Dendritic cell treated with granulocyte-macrophage colony-stimulating factor and Interleukin-4, amounts not matched to agents 40 ng/mL and 50 ng/mL, for 4 days (primary cell): ENCODE results near the gene TEX10.
"Not testable (repeated sequence)": the region's sequence is repeated elsewhere in the genome, so short reads cannot be mapped to it uniquely, and the experiment has no call there.

ENCODE experiments used
- H3K27ac Mint-ChIP-seq: one replicate; pipeline ENCODE4 v1.8.0; 2022; ENCODE audit warnings: mild to moderate bottlenecking, mixed read lengths
- H3K27me3 Mint-ChIP-seq: one replicate; pipeline ENCODE4 v1.8.0; 2022; ENCODE audit warnings: mild to moderate bottlenecking, mixed read lengths
- H3K36me3 Mint-ChIP-seq: one replicate; pipeline ENCODE4 v1.8.0; 2022; ENCODE audit warnings: low read depth, mixed read lengths
- H3K4me1 Mint-ChIP-seq: one replicate; pipeline ENCODE4 v1.8.0; 2022; ENCODE audit warnings: low read depth, mixed read lengths
- H3K4me3 Mint-ChIP-seq: one replicate; pipeline ENCODE4 v1.8.0; 2022; ENCODE audit warnings: mild to moderate bottlenecking, moderate library complexity, mixed read lengths
- H3K9me3 Mint-ChIP-seq: one replicate; pipeline ENCODE4 v1.8.0; 2022; ENCODE audit warnings: mixed read lengths
- intact Hi-C: fragments of 100-400 bp; cut with micrococcal nuclease; formaldehyde crosslinking; loops from one replicate; pipeline ENCODE4 v1.15.0; 2022

The TEX10 gene

DNA sequence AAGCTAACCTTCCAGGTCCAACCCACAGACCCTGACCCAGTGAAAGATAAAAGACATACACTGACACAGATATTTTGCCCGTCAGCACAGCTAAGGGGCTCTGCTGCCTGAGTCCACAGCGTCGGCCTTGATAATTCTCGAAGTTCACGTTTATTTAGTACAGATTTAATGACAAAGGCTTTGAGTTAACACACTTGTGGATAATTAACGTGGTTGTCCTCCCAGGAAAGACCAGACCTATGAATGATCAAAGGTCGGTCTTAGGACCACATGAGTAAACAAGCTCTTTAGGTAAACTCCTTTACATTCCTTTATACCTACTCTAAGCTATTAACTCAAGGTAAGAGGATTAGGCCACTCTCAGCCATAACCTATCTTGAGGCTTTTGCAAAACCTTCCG lies 11.3 kb upstream of the TEX10 start:
- intact Hi-C loops = no loop called here
- H3K4me1 Mint-ChIP-seq = no peaks in the 10 kb centered on the region
- H3K27me3 Mint-ChIP-seq = no peaks in the 10 kb centered on the region
- no peak overlapping the region for H3K27ac Mint-ChIP-seq
- H3K9me3 Mint-ChIP-seq = peaks cover 50% of the 10 kb centered on the region
- no peak overlapping the region for H3K4me3 Mint-ChIP-seq
- no peaks in the 10 kb centered on the region for H3K36me3 Mint-ChIP-seq

- H3K4me3 Mint-ChIP-seq = no peak overlapping the region
- peaks cover 14% of the 10 kb centered on the region for H3K9me3 Mint-ChIP-seq
- intact Hi-C loops = loop anchor here (10.0 kb wide), 1 partner anchor 264 kb away; the partner anchor contains the start of genes ERP44 and INVS
- no peaks in the 10 kb centered on the region for H3K27me3 Mint-ChIP-seq
- peaks cover 2% of the 10 kb centered on the region for H3K4me1 Mint-ChIP-seq
- H3K27ac Mint-ChIP-seq = no peak overlapping the region
- H3K36me3 Mint-ChIP-seq = no peaks in the 10 kb centered on the region
Measured at GRCh38 chr9:100359057-100359456, 6.3 kb upstream of the TEX10 start.

DNA sequence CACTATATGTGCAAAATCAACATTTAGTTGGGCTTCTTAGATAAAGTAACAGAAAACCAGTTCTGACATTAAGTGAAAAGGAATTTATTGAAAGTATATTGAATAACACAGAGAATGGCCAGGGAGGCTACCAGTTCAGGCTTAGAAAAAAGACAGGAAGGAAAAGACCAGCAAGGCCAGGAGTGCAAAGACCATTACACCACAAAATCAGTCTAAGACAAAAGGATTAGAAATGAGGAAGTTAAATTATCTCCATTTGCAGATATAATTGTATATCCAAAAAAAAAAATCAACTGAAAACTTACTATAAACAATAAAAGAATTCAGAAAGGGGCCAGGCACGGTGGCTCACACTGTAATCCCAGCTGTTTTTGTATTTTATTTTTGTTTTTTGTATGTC lies 4.8 kb upstream of the TEX10 start:
- H3K4me3 Mint-ChIP-seq = no peak overlapping the region
- H3K27ac Mint-ChIP-seq = no peak overlapping the region
- intact Hi-C loops = loop anchor here (10.0 kb wide), 1 partner anchor 263 kb away; the partner anchor contains the start of genes ERP44 and INVS
- H3K27me3 Mint-ChIP-seq = no peaks in the 10 kb centered on the region
- H3K9me3 Mint-ChIP-seq = no peaks in the 10 kb centered on the region
- peaks cover 4% of the 10 kb centered on the region for H3K36me3 Mint-ChIP-seq
- H3K4me1 Mint-ChIP-seq = peaks cover 13% of the 10 kb centered on the region

DNA sequence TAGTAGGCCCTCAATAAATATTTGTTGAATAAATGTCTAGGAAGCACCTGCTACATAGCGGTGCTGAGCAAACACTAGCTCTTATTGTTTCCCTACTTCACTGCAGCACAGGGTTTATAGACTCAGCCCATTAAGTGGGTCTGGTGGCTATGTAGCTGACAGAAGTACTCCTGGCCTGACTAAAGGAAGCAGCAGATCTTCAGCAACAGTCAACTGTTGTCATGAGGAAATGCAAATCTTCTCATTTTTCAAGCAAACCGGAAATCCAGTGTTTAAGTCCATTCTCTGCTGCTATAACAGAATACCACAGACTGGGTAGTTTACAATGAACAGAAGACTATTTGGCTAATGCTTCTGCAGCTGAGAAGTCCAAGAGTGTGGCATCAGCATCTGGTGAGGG lies 2.8 kb upstream of the TEX10 start:
- H3K36me3 Mint-ChIP-seq = peaks cover 12% of the 10 kb centered on the region
- H3K4me3 Mint-ChIP-seq = no peak overlapping the region
- peaks cover 24% of the 10 kb centered on the region for H3K4me1 Mint-ChIP-seq
- H3K27me3 Mint-ChIP-seq = no peaks in the 10 kb centered on the region
- H3K9me3 Mint-ChIP-seq = no peaks in the 10 kb centered on the region
- H3K27ac Mint-ChIP-seq = no peak overlapping the region
- intact Hi-C loops = loop anchor here (10.0 kb wide), 1 partner anchor 261 kb away; the partner anchor contains the start of genes ERP44 and INVS

GRCh38 chr9:100354121-100354800 lies 1.5 kb upstream of the TEX10 start:
- no peaks in the 10 kb centered on the region for H3K27me3 Mint-ChIP-seq
- H3K4me3 Mint-ChIP-seq = no peak overlapping the region
- peaks cover 35% of the 10 kb centered on the region for H3K4me1 Mint-ChIP-seq
- intact Hi-C loops = loop anchor here (5.0 to 10.0 kb wide), 3 partner anchors 73 to 259 kb away; partner anchors contain the start of genes ERP44, INVS and MSANTD3
- H3K36me3 Mint-ChIP-seq = peaks cover 12% of the 10 kb centered on the region
- no peak overlapping the region for H3K27ac Mint-ChIP-seq
- H3K9me3 Mint-ChIP-seq = no peaks in the 10 kb centered on the region

DNA sequence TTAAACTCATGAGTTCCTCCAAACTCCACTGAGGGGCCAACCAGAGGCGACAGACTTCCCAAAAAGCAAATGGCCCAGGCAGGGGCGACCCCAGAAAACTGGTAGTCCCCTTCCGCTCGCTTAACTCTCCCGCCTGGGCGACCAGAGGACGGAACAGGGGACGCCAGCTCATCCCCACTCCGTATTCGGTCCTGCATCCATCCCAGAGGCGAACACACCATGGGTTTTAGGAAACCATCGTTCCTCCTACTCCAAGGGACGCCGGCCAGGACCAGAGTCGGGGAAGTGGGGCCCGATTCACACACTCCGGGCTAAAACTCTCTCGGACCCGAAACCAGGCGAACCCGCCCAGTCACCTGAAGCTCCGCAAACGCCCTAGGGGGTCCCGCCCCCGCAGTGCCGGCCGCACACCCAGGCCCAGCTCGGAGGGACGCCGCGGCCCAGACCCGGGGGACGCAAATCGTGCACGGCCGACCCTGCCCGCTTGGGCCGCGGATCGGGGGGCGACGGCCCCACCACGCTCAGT lies 478 bp downstream of the TEX10 start:
- peak overlapping the region; percentile 95 for H3K4me3 Mint-ChIP-seq
- H3K36me3 Mint-ChIP-seq = peaks cover 16% of the 10 kb centered on the region
- H3K9me3 Mint-ChIP-seq = no peaks in the 10 kb centered on the region
- intact Hi-C loops = loop anchor here (1.0 to 10.0 kb wide), 4 partner anchors 59 to 257 kb away; partner anchors contain the start of genes ERP44, INVS and MSANTD3
- H3K4me1 Mint-ChIP-seq = peaks cover 35% of the 10 kb centered on the region
- H3K27ac Mint-ChIP-seq = peak overlapping the region; percentile 92
- H3K27me3 Mint-ChIP-seq = no peaks in the 10 kb centered on the region

DNA sequence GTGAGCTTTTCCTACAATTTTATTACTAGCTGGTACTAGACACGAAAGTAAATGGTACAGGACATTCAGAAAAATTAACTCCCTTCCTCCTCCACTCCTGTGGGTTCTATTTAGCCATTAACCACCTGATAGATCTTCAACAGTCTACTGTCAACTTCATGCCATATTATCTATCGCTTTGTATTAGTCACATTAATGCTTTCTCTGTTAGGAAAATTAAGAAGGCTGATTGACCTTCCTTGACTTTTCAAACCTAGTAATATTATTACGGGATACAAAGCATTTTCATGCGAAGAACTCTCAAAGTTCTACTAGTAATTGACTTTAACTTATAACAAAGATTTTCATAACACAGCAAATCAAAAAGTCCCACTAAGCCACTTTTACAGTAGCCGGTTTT lies 1.2 kb downstream of the TEX10 start:
- intact Hi-C loops = loop anchor here (5.0 to 10.0 kb wide), 3 partner anchors 76 to 257 kb away; partner anchors contain the start of genes ERP44, INVS and MSANTD3
- Mint-ChIP-seq H3K27ac (peak overlapping the region; percentile 92), H3K4me1 (peaks cover 35% of the 10 kb centered on the region)

DNA sequence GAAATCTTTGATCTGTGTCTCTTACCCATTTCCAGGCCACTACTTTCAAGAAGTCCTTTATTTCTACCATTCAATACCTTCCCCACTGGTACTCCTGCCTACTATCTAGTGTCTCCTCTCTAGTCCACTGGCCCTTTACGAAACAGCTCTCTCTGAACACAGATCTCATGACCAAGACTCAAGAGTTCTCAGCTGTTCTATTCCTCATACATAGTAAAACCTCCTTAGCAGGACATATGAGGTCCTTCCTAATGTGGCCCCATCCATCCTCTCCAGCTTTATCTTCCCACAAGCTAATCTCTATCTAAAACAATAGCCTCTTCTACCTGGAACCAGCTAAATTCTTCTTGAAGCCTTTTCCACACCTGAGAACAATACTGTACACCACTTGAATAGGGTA lies 2.6 kb downstream of the TEX10 start:
- peaks cover 35% of the 10 kb centered on the region for H3K4me1 Mint-ChIP-seq
- no peaks in the 10 kb centered on the region for H3K27me3 Mint-ChIP-seq
- intact Hi-C loops = loop anchor here (5.0 to 10.0 kb wide), 3 partner anchors 77 to 255 kb away; partner anchors contain the start of genes ERP44, INVS and MSANTD3
- H3K36me3 Mint-ChIP-seq = peaks cover 30% of the 10 kb centered on the region
- H3K9me3 Mint-ChIP-seq = no peaks in the 10 kb centered on the region
- no peak overlapping the region for H3K27ac Mint-ChIP-seq
- H3K4me3 Mint-ChIP-seq = peak overlapping the region; percentile 4

More for the DNA sequence above, 1.2 kb downstream of the TEX10 start:
- peaks cover 22% of the 10 kb centered on the region for H3K36me3 Mint-ChIP-seq
- H3K27me3 Mint-ChIP-seq = no peaks in the 10 kb centered on the region
- no peaks in the 10 kb centered on the region for H3K9me3 Mint-ChIP-seq
- peak overlapping the region; percentile 95 for H3K4me3 Mint-ChIP-seq

- Mint-ChIP-seq H3K36me3 (peaks cover 36% of the 10 kb centered on the region), H3K27me3 (no peaks in the 10 kb centered on the region), H3K27ac (no peak overlapping the region), H3K4me3 (no peak overlapping the region), H3K9me3 (no peaks in the 10 kb centered on the region), H3K4me1 (peaks cover 21% of the 10 kb centered on the region)
- intact Hi-C loops = no loop called here
Measured at GRCh38 chr9:100346836-100347235, 5.9 kb downstream of the TEX10 start.

- Mint-ChIP-seq H3K36me3 (peaks cover 65% of the 10 kb centered on the region), H3K9me3 (no peaks in the 10 kb centered on the region), H3K4me3 (no peak overlapping the region), H3K4me1 (peaks cover 12% of the 10 kb centered on the region), H3K27ac (no peak overlapping the region), H3K27me3 (no peaks in the 10 kb centered on the region)
- intact Hi-C loops = no loop called here
Measured at GRCh38 chr9:100341889-100342288, 10.9 kb downstream of the TEX10 start.

DNA sequence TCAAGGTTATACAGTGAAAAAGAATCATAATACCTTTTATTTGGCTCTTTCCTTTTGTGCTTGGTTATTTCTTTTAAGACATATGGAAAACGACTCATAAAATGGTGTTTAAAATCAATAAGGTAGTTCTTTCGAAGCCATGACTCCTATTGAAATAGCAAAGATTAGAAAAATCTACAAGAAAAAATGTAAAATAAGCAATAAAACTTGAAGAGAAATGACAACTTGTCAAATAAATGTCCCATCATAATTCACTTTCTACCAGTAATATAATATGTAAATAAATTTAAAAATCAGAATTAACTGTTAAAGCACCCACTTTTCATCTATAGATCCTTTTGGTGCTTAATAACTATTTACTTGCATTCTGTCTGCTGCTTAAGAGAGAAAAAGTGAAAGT lies 12.5 kb downstream of the TEX10 start:
- no peaks in the 10 kb centered on the region for H3K9me3 Mint-ChIP-seq
- peaks cover 12% of the 10 kb centered on the region for H3K4me1 Mint-ChIP-seq
- H3K4me3 Mint-ChIP-seq = no peak overlapping the region
- H3K27ac Mint-ChIP-seq = no peak overlapping the region
- intact Hi-C loops = no loop called here
- no peaks in the 10 kb centered on the region for H3K27me3 Mint-ChIP-seq
- peaks cover 61% of the 10 kb centered on the region for H3K36me3 Mint-ChIP-seq

DNA sequence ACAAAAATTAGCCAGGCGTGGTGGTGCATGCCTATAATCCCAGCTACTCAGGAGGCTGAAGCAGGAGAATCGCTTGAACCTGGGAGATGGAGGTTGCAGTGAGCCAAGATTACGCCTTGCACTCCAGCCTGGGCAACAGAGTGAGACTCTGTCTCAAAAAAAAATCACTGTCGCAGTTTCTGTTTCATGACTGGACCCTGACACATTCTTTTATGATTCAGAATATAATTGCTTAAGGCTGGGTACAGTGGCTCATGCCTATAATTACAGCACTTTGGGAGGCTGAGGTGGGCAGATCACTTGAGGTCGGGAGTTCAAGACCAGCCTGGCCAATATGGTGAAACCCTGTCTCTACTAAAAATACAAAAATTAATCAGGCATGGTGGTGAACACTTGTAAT lies 14.0 kb downstream of the TEX10 start:
- H3K27ac Mint-ChIP-seq, H3K9me3 Mint-ChIP-seq, intact Hi-C loops, H3K4me3 Mint-ChIP-seq, H3K27me3 Mint-ChIP-seq: not testable (repeated sequence)
- peaks cover 68% of the 10 kb centered on the region for H3K36me3 Mint-ChIP-seq
- H3K4me1 Mint-ChIP-seq = peaks cover 12% of the 10 kb centered on the region

DNA sequence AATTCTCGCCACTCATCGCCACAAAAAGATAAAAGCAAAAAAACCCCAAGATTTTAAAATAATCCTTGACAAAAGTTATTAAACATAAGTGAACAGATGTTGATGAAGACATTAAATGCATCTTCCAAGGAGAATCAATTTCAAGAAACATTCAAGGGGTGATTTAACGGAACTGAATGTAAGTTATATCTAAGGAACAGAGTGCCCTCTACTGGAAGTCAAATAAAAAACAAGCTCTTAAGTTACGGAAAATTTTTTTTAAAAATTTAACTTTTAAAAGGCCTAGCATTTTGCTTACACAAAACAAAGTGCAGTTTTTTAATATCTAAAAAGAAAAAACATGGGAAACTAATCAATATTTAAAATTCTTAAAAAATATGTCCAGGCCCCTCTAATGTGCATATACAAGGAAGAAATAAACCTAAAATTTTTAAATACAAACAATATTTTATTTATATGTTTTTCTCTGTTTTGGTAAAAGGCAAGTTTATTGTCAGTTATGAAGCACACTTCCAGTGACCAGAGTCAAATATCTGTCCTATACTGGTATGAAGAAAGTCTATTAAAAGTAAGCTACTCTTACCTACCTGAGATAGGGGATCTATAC lies 28.0 kb downstream of the TEX10 start:
- Mint-ChIP-seq H3K27me3 (no peaks in the 10 kb centered on the region), H3K4me3 (no peak overlapping the region), H3K36me3 (peaks cover 67% of the 10 kb centered on the region), H3K9me3 (no peaks in the 10 kb centered on the region), H3K4me1 (no peaks in the 10 kb centered on the region), H3K27ac (no peak overlapping the region)
- intact Hi-C loops = loop anchor here (5.0 kb wide), 2 partner anchors 297 to 1162 kb away; no protein-coding TSS in a partner anchor

DNA sequence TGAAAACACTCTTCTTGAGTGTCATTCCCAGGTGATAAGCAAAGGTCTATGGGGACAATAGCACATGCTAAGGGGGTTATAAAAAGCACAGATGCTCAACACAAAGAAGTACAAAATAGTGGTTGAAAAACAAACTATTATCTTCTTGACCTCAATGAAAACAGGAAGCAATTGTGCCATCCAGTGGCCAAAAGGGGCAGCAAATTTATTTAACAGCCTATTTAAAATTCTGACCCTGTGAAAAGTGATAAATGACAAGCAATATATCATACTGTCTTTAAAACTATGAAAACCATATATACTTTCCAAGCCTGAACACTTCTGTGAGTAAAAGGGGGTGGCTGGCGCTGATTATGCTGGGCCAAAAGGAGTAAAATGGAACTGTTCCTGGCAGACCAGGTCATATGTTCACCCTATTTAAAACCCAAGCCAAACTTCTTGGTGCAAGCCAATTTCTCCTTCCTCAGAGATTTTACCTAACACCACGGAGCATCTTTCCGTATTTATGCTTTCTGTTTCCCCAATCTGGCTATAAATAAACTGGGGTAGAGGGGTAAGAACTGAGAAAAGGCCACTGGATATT lies 29.7 kb downstream of the TEX10 start:
- Mint-ChIP-seq H3K4me3 (no peak overlapping the region), H3K4me1 (no peaks in the 10 kb centered on the region), H3K36me3 (peaks cover 67% of the 10 kb centered on the region), H3K27me3 (no peaks in the 10 kb centered on the region), H3K9me3 (no peaks in the 10 kb centered on the region), H3K27ac (no peak overlapping the region)
- intact Hi-C loops = loop anchor here (2.0 to 5.0 kb wide), 3 partner anchors 296 to 1161 kb away; no protein-coding TSS in a partner anchor
